ENCODE measurements around the gene SLC25A29. TPM values are rescaled to one million over a fixed set of nuclear protein-coding genes. Genes with fewer than 3 reads are reported as not detected.

Gene SLC25A29
- total RNA-seq, 6 experiments from 2014 or later = 14.1 to 30.3 (median 18.2) TPM

GRCh38 chr14:100325231-100325632 is 19.0 kb upstream of the SLC25A29 start:
- no peaks in the 10 kb centered on the region for H3K27me3 ChIP-seq
- no peaks in the 10 kb centered on the region for H3K9me3 ChIP-seq
- DNase-seq (peak; percentile 90 to 96 (median 96)), ATAC-seq (peak; percentile 53 to 72 (median 61))
- intact Hi-C loops (cut with DNase I) = no loop called here
- TF ChIP-seq CTCF (IDR thresholded peaks at IDR 0.05) (no peak), POLR2A (IDR thresholded peaks at IDR 0.05) (peak; percentile 63)
- WGBS (ENCODE audit: insufficient coverage, low coverage, low lambda C conversion rate, missing lambda C conversion rate) = 52% methylated on average over 13 of the region's 17 CpGs
- peak overlapping the region; percentile 37 to 87 (median 71) for H3K4me3 ChIP-seq
- peaks cover 0 to 47% (median 13%) of the 10 kb centered on the region in 4 donors for H3K36me3 ChIP-seq
- H3K4me1 ChIP-seq = peaks cover 0 to 61% (median 12%) of the 10 kb centered on the region in 4 donors
- peak overlapping the region; percentile 66 to 92 (median 78) for H3K27ac ChIP-seq

- ATAC-seq (peak; percentile 23 to 52 (median 47)), DNase-seq (peak; percentile 81 to 88 (median 88))
- Histone ChIP-seq H3K27ac (peak overlapping the region; percentile 50 to 92 (median 78)), H3K4me1 (peaks cover 0 to 60% (median 12%) of the 10 kb centered on the region in 4 donors), H3K27me3 (no peaks in the 10 kb centered on the region), H3K36me3 (peaks cover 0 to 34% (median 9%) of the 10 kb centered on the region in 4 donors), H3K9me3 (no peaks in the 10 kb centered on the region), H3K4me3 (peak overlapping the region; percentile 37 to 87 (median 71))
- no peak for TF ChIP-seq POLR2A (IDR thresholded peaks at IDR 0.05)
- no peak for TF ChIP-seq CTCF (IDR thresholded peaks at IDR 0.05)
- 17% methylated on average over 6 of the region's 8 CpGs for WGBS (ENCODE audit: insufficient coverage, low coverage, low lambda C conversion rate, missing lambda C conversion rate)
- intact Hi-C loops (cut with DNase I) = no loop called here
These were observed 17.7 kb upstream of the SLC25A29 start for GRCh38 chr14:100323942-100324307.

GRCh38 chr14:100323121-100323941 is 17.1 kb upstream of the SLC25A29 start, which contains the start of gene SLC25A47:
TSS of gene SLC25A47 (plus strand) at chr14:100323339. CDS start at chr14:100323415, 76 bp downstream.
- H3K36me3 ChIP-seq = peaks cover 0 to 28% (median 6%) of the 10 kb centered on the region in 4 donors
- peak within 1 kb of the TSS; percentile 37 to 87 (median 71) for H3K4me3 ChIP-seq
- intact Hi-C loops (cut with DNase I) = no loop called here
- H3K27me3 ChIP-seq = no peaks in the 10 kb centered on the region
- ATAC-seq (peak; percentile 51 to 82 (median 62)), DNase-seq (peak; percentile 81 to 96 (median 94))
- H3K9me3 ChIP-seq = no peaks in the 10 kb centered on the region
- peak within 1 kb of the TSS; percentile 50 to 92 (median 78) for H3K27ac ChIP-seq
- TF ChIP-seq POLR2A (IDR thresholded peaks at IDR 0.05) (peak; percentile 98), CTCF (IDR thresholded peaks at IDR 0.05) (no peak)
- peaks cover 0 to 55% (median 12%) of the 10 kb centered on the region in 4 donors for H3K4me1 ChIP-seq
- WGBS (ENCODE audit: insufficient coverage, low coverage, low lambda C conversion rate, missing lambda C conversion rate) = 39% methylated on average over 4 of the region's 16 CpGs

GRCh38 chr14:100322138-100322957 is 16.1 kb upstream of the SLC25A29 start:
- peak overlapping the region; percentile 50 to 92 (median 78) for H3K27ac ChIP-seq
- no peaks in the 10 kb centered on the region for H3K9me3 ChIP-seq
- WGBS (ENCODE audit: insufficient coverage, low coverage, low lambda C conversion rate, missing lambda C conversion rate) = 51% methylated on average over 5 of the region's 15 CpGs
- TF ChIP-seq POLR2A (IDR thresholded peaks at IDR 0.05) = no peak
- no peak for TF ChIP-seq CTCF (IDR thresholded peaks at IDR 0.05)
- H3K4me1 ChIP-seq = peaks cover 0 to 45% (median 12%) of the 10 kb centered on the region in 4 donors
- intact Hi-C loops (cut with DNase I) = no loop called here
- DNase-seq (no peak), ATAC-seq (no peak)
- H3K27me3 ChIP-seq = no peaks in the 10 kb centered on the region
- H3K4me3 ChIP-seq = peak overlapping the region in 2 of 3 donors; percentile 71 to 87
- H3K36me3 ChIP-seq = peaks cover 0 to 20% (median 2%) of the 10 kb centered on the region in 4 donors
